Placental pericyte (primary cell): ENCODE measurements around the gene HAND2. TPM values are rescaled to one million over a fixed set of nuclear protein-coding genes. Genes with fewer than 3 reads are reported as not detected.

Experiments used
- total RNA-seq: library from RNA; depleted of rRNA; stranded (reverse); fragments of >200 nt; gene quantifications from 2 replicates; pipeline ENCODE4 v1.2.3, GENCODE V29; 2012

HAND2 gene
- 28.8 and 70.2 TPM in 2 replicates for total RNA-seq

GRCh38 chr4:173529477-173530325, at the start of gene HAND2:
TSS of gene HAND2 (minus strand) at chr4:173530229. CDS start at chr4:173529289, 940 bp downstream.

Other genes with a start within 250 kb of the HAND2 start
- 45.1 and 52.0 TPM in 2 replicates for gene HMGB2, start 195.9 kb downstream of the HAND2 start, total RNA-seq
- 7.4 and 14.2 TPM in 2 replicates for gene SAP30, start 159.3 kb downstream of the HAND2 start, total RNA-seq
- under 0.01 TPM in 2 replicates for gene SCRG1, start 131.1 kb downstream of the HAND2 start, total RNA-seq